Mesendoderm (in vitro differentiated cells): ENCODE measurements around the gene PCDHGA3.
"Not testable (repeated sequence)": the region's sequence is repeated elsewhere in the genome, so short reads cannot be mapped to it uniquely, and the experiment has no call there.

Experiments used
- DNase-seq: peaks from one replicate; pipeline ENCODE4 v3.0.0; 2013
- H2AK5ac ChIP-seq: 2 replicates; pipeline ENCODE4 v1.6.1; 2013; ENCODE audit warnings: low read length, inconsistent platforms
- H2BK120ac ChIP-seq: 2 replicates; pipeline ENCODE4 v1.6.1; 2013; ENCODE audit warnings: low read depth, mild to moderate bottlenecking, low read length, moderate library complexity, mixed read lengths
- H2BK15ac ChIP-seq: replicated peaks from 2 replicates; pipeline ENCODE4 v1.6.1; 2013; ENCODE audit warnings: low read depth, mild to moderate bottlenecking, moderate library complexity
- H2BK5ac ChIP-seq: 2 replicates; pipeline ENCODE4 v1.6.1; 2013; ENCODE audit warnings: low read length, inconsistent platforms
- H3K18ac ChIP-seq: 2 replicates; pipeline ENCODE4 v1.6.1; 2013; ENCODE audit warnings: mild to moderate bottlenecking, low read length, mixed read lengths
- H3K23ac ChIP-seq: one replicate; pipeline ENCODE4 v1.6.1; 2013; ENCODE audit warnings: low read length
- H3K27ac ChIP-seq: 2 replicates; pipeline ENCODE4 v1.5.1; 2013; ENCODE audit warnings: low read depth, mild to moderate bottlenecking, inconsistent platforms, low read length, moderate library complexity
- H3K27me3 ChIP-seq: 2 replicates; pipeline ENCODE4 v1.6.1; 2013; ENCODE audit warnings: low read length, control low read depth, mild to moderate bottlenecking, inconsistent platforms; ENCODE audit not compliant: insufficient read depth, poor library complexity
- H3K36me3 ChIP-seq: 2 replicates; pipeline ENCODE4 v1.6.1; 2013; ENCODE audit warnings: low read length, inconsistent platforms; ENCODE audit not compliant: control insufficient read depth, insufficient read depth
- H3K4ac ChIP-seq: one replicate; pipeline ENCODE4 v1.6.1; 2013; ENCODE audit warnings: low read depth, mild to moderate bottlenecking, low read length, moderate library complexity
- H3K4me1 ChIP-seq: 2 replicates; pipeline ENCODE4 v1.6.1; 2013; ENCODE audit warnings: low read depth, low read length, inconsistent platforms; ENCODE audit not compliant: control insufficient read depth
- H3K4me2 ChIP-seq: 2 replicates; pipeline ENCODE4 v1.6.1; 2013; ENCODE audit warnings: low read length
- H3K4me3 ChIP-seq: 2 replicates; pipeline ENCODE4 v1.5.1; 2013; ENCODE audit warnings: mild to moderate bottlenecking, low read length
- H3K56ac ChIP-seq: one replicate; pipeline ENCODE4 v1.6.1; 2013; ENCODE audit warnings: low read length
- H3K79me1 ChIP-seq: 2 replicates; pipeline ENCODE4 v1.6.1; 2013; ENCODE audit warnings: low read length, inconsistent platforms
- H3K79me2 ChIP-seq: 2 replicates; pipeline ENCODE4 v1.6.1; 2013; ENCODE audit warnings: mild to moderate bottlenecking, low read length; ENCODE audit not compliant: control insufficient read depth, insufficient read depth
- H3K9ac ChIP-seq: 2 replicates; pipeline ENCODE4 v1.6.1; 2013; ENCODE audit warnings: low read length, inconsistent platforms
- H4K5ac ChIP-seq: one replicate; pipeline ENCODE4 v1.6.1; 2013; ENCODE audit warnings: low read length
- H4K8ac ChIP-seq: one replicate; pipeline ENCODE4 v1.6.1; 2013; ENCODE audit warnings: low read depth, mild to moderate bottlenecking, control low read depth, low read length, moderate library complexity
- WGBS: extraction: QIAGEN DNeasy Blood & Tissue Kit; methylation state at CpG from one replicate; pipeline ENCODE4 v1.1.7; 2013; ENCODE audit warnings: low lambda C conversion rate, missing lambda C conversion rate; ENCODE audit not compliant: insufficient coverage; ENCODE audit errors: extremely low coverage; 5-methylcytosine and 5-hydroxymethylcytosine counted together

PCDHGA3 gene

DNA sequence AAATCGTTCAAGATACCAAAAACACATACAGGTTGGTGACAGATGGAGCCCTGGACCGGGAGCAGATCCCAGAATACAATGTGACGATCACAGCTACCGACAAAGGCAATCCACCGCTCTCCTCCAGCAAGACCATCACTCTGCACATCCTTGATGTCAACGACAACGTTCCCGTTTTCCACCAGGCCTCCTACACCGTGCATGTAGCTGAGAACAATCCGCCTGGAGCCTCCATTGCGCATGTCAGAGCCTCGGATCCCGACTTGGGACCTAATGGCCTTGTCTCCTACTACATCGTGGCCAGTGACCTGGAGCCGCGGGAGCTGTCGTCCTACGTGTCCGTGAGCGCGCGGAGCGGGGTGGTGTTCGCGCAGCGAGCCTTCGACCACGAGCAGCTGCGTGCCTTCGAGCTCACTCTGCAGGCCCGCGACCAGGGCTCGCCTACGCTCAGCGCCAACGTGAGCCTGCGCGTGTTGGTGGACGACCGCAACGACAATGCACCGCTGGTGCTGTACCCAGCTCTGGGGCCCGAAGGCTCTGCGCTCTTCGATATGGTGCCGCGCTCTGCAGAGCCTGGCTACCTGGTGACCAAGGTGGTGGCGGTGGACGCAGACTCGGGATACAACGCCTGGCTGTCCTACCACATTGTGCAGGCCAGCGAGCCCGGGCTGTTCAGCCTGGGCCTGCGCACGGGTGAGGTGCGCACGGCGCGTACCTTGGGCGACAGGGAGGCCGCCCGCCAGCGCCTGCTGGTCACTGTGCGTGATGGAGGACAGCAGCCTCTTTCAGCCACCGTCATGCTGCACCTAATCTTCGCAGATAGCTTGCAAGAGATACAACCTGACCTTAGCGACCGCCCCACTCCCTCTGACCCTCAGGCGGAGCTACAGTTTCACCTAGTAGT lies 28.2 kb downstream of the PCDHGA3 start:
- Histone ChIP-seq H3K4me1 (no peaks in the 10 kb centered on the region), H3K36me3 (no peaks in the 10 kb centered on the region), H2BK15ac (no peak overlapping the region), H3K4me2 (no peak overlapping the region), H3K79me2 (no peaks in the 10 kb centered on the region), H2BK120ac (no peak overlapping the region), H3K23ac (no peak overlapping the region), H4K8ac (no peak overlapping the region), H3K9ac (no peak overlapping the region), H3K27ac (no peak overlapping the region), H3K18ac (no peak overlapping the region), H3K27me3 (no peaks in the 10 kb centered on the region), H3K4ac (no peak overlapping the region), H2BK5ac (no peak overlapping the region), H4K5ac (no peak overlapping the region), H3K79me1 (no peaks in the 10 kb centered on the region), H2AK5ac (no peak overlapping the region), H3K56ac (no peak overlapping the region), H3K4me3 (no peak overlapping the region)
- DNase-seq = no peak
- WGBS = no CpG with 5 or more reads among the region's 69 CpGs

DNA sequence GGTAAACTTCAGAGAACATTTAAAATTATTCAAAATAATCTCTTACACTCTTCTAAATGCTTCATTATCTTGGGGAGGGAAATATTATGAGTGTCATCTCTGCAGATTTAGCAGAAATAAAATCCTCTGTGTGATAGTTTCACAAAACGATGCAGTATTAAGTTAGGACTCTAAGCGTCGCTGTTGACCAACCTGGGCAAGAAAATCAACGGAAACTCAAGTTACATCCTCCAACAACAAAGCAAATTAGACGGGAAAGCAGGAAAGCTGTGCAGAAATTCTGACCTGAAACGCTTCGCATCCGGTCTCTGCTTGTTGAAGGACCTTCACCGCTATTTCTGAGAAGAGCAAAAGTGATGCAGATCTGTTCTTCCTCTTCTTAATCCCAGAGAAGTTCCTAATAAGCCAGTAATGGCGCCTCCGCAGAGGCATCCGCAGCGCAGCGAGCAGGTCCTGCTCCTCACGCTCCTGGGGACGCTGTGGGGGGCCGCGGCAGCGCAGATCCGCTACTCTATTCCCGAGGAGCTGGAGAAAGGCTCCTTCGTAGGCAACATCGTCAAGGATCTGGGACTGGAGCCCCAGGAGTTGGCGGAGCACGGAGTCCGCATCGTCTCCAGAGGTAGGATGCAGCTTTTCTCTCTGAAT lies 30.2 kb downstream of the PCDHGA3 start, which contains the start of gene PCDHGA6:
PCDHGA6 (plus strand) TSS at position 219 of the 645 bp plus-strand sequence; CDS start at position 412, 193 bp downstream.
- Histone ChIP-seq H3K27ac (no peak within 1 kb of the TSS), H3K79me1 (no peaks in the 10 kb centered on the region), H3K4me3 (no peak within 1 kb of the TSS), H4K5ac (no peak within 1 kb of the TSS), H2BK120ac (no peak within 1 kb of the TSS), H2BK5ac (no peak within 1 kb of the TSS), H3K56ac (no peak within 1 kb of the TSS), H3K79me2 (no peaks in the 10 kb centered on the region), H2AK5ac (no peak within 1 kb of the TSS), H3K4ac (no peak within 1 kb of the TSS), H3K4me1 (no peaks in the 10 kb centered on the region), H3K36me3 (no peaks in the 10 kb centered on the region), H3K4me2 (no peak within 1 kb of the TSS), H2BK15ac (no peak within 1 kb of the TSS), H3K9ac (no peak within 1 kb of the TSS), H3K18ac (no peak within 1 kb of the TSS), H3K27me3 (no peaks in the 10 kb centered on the region), H4K8ac (no peak within 1 kb of the TSS), H3K23ac (no peak within 1 kb of the TSS)
- no CpG with 5 or more reads among the region's 27 CpGs for WGBS
- no peak for DNase-seq

DNA sequence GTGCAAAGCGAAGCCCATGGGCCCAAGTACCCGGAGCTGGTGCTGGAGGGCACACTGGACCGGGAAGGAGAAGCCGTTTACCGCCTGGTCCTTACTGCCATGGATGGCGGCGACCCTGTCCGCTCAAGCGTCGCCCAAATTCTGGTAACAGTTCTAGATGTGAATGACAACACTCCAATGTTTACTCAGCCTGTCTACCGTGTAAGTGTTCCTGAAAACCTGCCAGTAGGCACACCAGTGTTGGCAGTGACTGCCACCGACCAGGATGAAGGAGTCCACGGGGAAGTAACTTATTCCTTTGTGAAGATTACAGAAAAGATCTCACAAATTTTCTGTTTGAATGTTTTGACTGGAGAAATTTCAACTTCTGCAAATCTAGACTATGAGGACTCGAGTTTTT lies 31.0 kb downstream of the PCDHGA3 start:
- H3K56ac ChIP-seq = no peak overlapping the region
- H3K4ac ChIP-seq = no peak overlapping the region
- H3K27me3 ChIP-seq = no peaks in the 10 kb centered on the region
- no peaks in the 10 kb centered on the region for H3K79me1 ChIP-seq
- no peak overlapping the region for H3K4me2 ChIP-seq
- H3K79me2 ChIP-seq = no peaks in the 10 kb centered on the region
- no peak overlapping the region for H4K5ac ChIP-seq
- H3K23ac ChIP-seq = no peak overlapping the region
- WGBS = no CpG with 5 or more reads among the region's 14 CpGs
- H3K27ac ChIP-seq = no peak overlapping the region
- no peak overlapping the region for H3K9ac ChIP-seq
- no peak overlapping the region for H2BK15ac ChIP-seq
- H2BK5ac ChIP-seq = no peak overlapping the region
- H3K4me1 ChIP-seq = no peaks in the 10 kb centered on the region
- H3K36me3 ChIP-seq = no peaks in the 10 kb centered on the region
- H2BK120ac ChIP-seq = no peak overlapping the region
- no peak overlapping the region for H4K8ac ChIP-seq
- H3K4me3 ChIP-seq = no peak overlapping the region
- H2AK5ac ChIP-seq = no peak overlapping the region
- DNase-seq = no peak
- no peak overlapping the region for H3K18ac ChIP-seq

DNA sequence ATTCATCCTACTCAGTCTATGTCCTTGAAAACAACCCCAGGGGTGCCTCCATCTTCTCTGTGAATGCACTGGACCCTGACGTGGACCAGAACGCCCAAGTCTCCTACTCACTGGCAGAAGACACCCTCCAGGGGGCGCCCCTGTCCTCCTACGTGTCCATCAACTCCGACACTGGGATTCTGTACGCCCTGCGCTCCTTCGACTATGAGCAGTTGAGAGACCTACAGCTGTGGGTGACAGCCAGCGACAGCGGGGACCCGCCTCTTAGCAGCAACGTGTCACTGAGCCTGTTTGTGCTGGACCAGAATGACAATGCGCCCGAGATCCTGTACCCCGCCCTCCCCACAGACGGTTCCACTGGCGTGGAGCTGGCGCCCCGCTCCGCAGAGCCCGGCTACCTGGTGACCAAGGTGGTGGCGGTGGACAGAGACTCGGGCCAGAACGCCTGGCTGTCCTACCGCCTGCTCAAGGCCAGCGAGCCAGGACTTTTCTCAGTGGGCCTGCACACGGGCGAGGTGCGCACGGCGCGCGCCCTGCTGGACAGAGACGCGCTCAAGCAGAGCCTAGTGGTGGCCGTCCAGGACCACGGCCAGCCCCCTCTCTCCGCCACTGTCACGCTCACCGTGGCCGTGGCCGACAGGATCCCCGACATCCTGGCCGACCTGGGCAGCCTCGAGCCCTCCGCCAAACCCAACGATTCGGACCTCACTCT lies 32.0 kb downstream of the PCDHGA3 start:
- H3K4ac ChIP-seq, H3K18ac ChIP-seq, H3K36me3 ChIP-seq, H3K4me2 ChIP-seq, H3K23ac ChIP-seq, H2BK15ac ChIP-seq, H4K8ac ChIP-seq, H3K27ac ChIP-seq, H2AK5ac ChIP-seq, H2BK120ac ChIP-seq, H3K79me1 ChIP-seq, H3K56ac ChIP-seq, H3K79me2 ChIP-seq, H4K5ac ChIP-seq, DNase-seq, H3K4me1 ChIP-seq, H3K27me3 ChIP-seq, H3K4me3 ChIP-seq, H3K9ac ChIP-seq, H2BK5ac ChIP-seq: not testable (repeated sequence)
- WGBS = no CpG with 5 or more reads among the region's 48 CpGs

DNA sequence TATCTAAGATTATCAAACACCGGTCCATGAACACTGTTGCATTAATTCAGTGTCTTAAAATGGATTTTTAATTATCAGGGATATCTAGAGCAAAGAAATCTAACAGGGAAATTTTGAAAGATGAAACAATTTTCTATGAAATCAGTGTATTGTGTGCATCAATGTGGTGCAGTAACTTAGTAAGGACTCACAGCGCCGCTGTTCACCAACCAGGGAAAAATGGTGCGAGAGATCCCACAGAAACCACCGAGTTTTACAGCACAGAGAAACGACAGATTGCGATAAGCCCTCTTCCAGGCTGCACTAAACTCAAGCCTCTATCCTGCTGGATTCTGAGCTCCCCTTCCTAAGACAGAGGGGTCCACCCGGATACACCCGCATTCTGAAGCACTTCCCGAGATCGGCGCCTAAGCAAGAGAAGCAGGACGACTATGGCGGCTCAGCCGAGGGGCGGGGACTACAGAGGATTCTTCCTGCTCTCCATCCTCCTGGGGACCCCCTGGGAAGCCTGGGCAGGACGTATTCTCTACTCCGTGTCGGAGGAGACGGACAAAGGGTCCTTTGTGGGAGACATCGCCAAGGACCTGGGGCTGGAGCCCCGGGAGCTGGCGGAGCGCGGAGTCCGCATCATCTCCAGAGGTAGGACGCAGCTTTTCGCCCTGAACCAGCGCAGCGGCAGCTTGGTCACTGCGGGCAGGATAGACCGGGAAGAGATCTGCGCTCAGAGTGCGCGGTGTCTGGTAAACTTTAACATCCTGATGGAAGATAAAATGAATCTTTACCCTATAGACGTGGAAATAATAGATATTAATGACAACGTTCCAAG lies 39.1 kb downstream of the PCDHGA3 start, which contains the start of gene PCDHGA7:
PCDHGA7 (plus strand) TSS at position 274 of the 826 bp plus-strand sequence; CDS start at position 432, 158 bp downstream.
- H3K79me1 ChIP-seq = no peaks in the 10 kb centered on the region
- no peak within 1 kb of the TSS for H4K8ac ChIP-seq
- H3K4me3 ChIP-seq = no peak within 1 kb of the TSS
- H3K27ac ChIP-seq = no peak within 1 kb of the TSS
- H3K4me2 ChIP-seq = no peak within 1 kb of the TSS
- no peak within 1 kb of the TSS for H2BK5ac ChIP-seq
- H3K18ac ChIP-seq = no peak within 1 kb of the TSS
- no peak within 1 kb of the TSS for H3K56ac ChIP-seq
- no CpG with 5 or more reads among the region's 37 CpGs for WGBS
- no peak within 1 kb of the TSS for H2BK15ac ChIP-seq
- no peak for DNase-seq
- no peak within 1 kb of the TSS for H4K5ac ChIP-seq
- H3K23ac ChIP-seq = no peak within 1 kb of the TSS
- no peaks in the 10 kb centered on the region for H3K36me3 ChIP-seq
- H3K4me1 ChIP-seq = no peaks in the 10 kb centered on the region
- no peak within 1 kb of the TSS for H2BK120ac ChIP-seq
- no peak within 1 kb of the TSS for H2AK5ac ChIP-seq
- no peaks in the 10 kb centered on the region for H3K27me3 ChIP-seq
- H3K4ac ChIP-seq = no peak within 1 kb of the TSS
- no peaks in the 10 kb centered on the region for H3K79me2 ChIP-seq
- no peak within 1 kb of the TSS for H3K9ac ChIP-seq
